HG03558 (cell line): ENCODE results near the gene RASD1.

ENCODE experiments used
- ATAC-seq: cut with Tn5 transposase; IDR thresholded peaks from one replicate; pipeline ENCODE4 v1.9.1; 2021; ENCODE audit warnings: moderate number of reproducible peaks; ENCODE audit not compliant: unreplicated experiment; ENCODE audit errors: extremely low read depth

Gene RASD1

GRCh38 chr17:17453088-17453487 is 43.1 kb downstream of the RASD1 start:
- no peak for ATAC-seq

GRCh38 chr17:17448723-17449122 is 47.5 kb downstream of the RASD1 start:
- no peak for ATAC-seq

DNA sequence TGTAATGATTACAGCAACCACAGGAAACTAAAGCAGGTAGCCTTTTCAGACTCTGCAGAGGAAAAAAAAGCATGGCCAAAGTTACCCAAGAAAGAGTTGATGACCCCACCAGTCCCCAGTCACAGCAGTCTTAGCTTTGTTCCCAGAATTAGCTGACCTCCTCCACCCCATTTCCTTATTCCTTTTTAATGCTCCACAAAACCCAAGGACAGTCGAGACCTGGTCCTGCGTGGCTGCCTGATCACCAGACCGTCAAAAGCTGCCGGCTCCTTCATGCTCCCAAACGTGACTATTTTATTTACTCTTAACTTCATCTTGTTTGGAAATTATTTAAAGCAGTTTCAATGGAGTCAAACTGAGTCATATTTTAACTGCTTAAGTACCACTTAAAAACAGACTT is 48.1 kb downstream of the RASD1 start:
- ATAC-seq, result no peak

GRCh38 chr17:17447264-17447663 is 48.9 kb downstream of the RASD1 start:
- no peak for ATAC-seq

- no peak for ATAC-seq
These were observed 49.5 kb downstream of the RASD1 start for GRCh38 chr17:17446666-17447155.

- ATAC-seq, result no peak
These were observed 50.1 kb downstream of the RASD1 start for GRCh38 chr17:17445925-17446665.

GRCh38 chr17:17445296-17445924 is 50.8 kb downstream of the RASD1 start:
- no peak for ATAC-seq
